C1 segment of cervical spinal cord (tissue), 14 donors: ENCODE data around the gene KDM7A.
A peak's percentile ranks its signal among the peaks of the same experiment; 100 is the strongest.
"Not testable (repeated sequence)": the region's sequence is repeated elsewhere in the genome, so short reads cannot be mapped to it uniquely, and the experiment has no call there.

ENCODE experiments used
- DNase-seq, 14 donors: peaks; one replicate each; lab custom pipeline; 2025; lab: John Stamatoyannopoulos, UW

Gene KDM7A

DNA sequence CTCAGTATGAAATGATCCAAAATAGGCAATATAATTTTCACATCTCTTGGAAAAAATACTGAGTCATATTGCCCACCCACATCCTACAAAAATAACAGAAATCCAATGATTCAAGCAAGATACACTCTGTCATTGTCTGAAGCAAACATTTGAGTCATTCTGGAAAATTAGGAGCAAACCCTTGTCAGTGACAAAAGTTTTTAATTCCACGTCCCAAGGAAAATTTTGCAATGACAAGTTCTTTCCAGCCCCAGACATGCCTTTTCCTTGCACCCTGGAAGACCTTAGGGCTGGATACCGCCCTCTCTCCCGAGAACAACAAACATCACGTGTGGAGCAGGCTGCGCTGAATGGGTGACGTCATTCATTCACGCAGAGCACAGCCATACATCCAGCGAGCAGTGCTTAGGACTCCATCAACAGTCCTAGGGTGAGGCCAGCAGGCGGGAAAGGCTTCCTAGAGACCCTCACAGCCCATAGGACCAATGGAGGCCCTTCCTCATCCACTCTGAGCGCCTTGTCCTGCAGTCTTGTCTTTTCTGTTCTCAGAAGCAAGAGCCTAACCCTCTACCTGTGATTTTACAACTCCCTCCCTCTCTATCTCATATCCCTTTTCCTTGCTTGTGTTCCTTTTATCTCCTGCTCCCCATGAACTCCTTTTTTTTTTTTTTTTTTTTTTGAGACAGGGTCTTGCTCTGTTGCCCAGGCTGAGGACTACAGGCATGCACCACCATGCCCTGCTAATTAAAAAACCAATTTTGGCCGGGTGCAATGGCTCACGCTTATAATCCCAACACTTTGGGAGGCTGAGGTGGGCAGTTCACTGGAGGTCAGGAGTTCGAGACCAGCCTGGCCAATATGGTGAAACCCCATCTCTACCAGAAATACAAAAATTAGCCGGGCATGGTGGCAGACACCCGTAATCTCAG, 23.5 kb upstream of the KDM7A start:
- no peak for DNase-seq

DNA sequence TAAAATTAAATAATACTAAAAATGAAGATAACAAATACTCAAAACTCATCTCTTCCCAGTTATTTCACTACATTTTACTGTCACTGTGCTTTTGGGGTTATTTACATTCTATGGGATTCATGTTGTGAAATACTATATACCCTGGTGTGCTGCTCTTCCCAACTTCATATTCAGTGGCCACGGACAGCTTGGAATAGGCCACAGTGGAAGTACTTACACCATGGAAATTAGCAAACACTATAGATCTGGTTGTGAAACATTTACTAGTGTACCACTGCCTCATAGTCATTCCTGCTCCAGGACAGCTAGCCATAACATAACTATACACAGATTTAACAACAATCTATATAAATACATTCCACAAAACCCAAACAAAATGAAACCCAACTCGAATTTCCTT, 21.2 kb upstream of the KDM7A start:
- DNase-seq, result no peak

DNA sequence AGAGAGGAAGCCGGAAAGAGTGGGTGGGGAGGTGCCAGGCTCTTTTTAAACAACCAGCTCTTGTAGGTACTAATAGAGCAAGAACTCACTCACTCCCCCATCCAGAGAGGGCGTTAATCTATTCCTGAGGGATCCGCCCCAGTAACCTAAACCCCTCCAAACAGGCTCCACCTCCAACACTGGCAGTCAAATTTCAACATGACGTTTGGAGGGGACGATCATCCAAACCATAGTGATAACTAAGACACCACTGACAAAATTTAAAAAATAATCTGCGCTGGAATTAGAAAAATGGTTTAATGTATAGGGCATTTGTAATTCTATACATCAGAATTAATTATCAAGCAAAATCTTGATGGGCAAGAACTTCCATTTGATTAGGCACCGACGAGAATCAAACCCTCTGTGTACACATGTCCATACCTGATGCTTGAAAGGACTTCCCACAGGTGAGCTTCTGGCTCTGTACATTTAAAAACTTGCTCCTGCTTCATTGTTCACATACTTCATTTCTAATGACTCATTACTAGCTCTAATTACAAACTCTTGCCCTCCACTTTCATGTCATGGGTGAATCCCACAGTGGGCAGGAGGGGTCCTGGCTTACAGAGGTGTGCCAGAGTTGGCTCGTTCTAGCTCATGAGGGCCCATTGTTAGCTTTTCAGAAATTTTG, 20.6 kb upstream of the KDM7A start:
- no peak for DNase-seq

DNA sequence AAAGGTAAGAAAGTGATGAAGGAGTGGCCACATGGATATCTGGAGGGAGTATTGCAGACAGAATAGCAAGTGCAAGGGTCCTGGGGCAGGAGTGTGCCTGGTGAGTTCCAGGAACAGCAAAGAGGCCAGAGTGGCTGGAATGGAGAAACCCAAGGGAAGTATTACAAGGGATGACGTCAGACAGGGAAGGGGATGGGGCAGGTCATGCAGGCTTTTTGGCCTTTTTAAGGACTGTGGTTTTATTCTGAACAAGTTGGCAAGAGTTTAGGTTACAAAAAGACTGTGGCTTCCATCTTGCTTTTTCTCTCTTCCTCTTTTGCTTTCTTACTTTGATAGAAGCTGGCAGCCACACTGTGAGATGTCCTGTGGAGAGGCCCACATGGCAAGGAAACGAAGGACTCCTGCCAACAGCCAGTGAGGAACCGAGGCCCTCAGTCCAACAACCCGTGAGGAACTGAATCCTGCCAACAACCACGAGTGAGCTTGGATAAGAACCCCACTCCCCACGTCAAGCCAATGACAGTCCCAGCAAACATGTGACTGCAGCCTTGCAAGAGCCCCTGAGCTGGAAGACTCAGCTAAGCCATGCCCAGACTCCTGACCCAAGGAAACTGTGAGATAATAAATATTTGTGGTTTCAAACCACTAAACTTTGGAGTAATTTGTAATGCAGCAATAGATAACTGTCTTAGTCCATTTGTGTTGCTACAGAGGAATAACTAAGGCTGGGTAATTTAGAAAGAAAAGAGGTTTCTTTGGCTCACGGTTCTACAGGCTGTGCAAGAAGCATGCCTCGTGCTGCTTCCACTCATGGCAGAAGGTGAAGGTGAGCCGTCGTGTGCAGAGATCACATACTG, 19.8 kb upstream of the KDM7A start:
- peak in 1 of 14 donors; percentile 1 for DNase-seq

DNA sequence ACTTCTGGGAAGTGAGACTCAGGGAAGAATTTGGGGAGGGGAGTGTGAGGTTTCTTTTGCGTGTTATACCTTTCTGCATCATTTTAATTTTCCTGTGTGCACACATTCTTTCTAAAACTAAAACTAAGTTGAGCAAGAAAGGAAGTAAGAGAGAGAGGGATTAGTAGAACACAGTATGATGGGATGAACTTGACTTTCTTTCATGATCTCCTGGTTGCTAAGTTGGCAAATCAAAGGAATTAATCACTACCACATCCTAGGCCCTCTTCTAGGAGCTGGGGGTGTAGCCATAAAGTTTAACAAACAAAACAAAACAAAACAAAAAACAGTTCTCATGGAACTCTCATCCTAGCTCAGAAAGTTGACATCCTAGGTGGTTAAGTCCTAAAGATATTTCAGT, 19.1 kb upstream of the KDM7A start:
- DNase-seq, result no peak

DNA sequence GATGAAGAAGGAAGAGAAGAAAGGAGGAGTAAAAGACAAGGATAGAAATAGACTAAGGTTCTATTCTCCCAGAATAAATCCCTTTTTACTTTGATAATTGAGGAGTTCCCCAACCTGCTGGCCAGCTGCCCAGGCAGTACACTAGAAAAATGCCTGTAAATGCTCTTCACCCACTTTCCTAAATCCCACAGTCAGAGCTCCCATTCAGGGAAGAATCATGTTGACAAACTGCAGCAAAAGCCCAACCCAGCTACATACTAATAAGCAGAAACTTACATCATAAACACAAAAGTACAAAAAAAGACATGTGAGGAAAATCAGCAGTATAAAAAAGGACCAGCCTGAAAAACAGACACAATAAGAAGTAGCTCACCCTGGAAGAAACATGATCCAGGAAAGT, 15.8 kb upstream of the KDM7A start:
- DNase-seq, result no peak

DNA sequence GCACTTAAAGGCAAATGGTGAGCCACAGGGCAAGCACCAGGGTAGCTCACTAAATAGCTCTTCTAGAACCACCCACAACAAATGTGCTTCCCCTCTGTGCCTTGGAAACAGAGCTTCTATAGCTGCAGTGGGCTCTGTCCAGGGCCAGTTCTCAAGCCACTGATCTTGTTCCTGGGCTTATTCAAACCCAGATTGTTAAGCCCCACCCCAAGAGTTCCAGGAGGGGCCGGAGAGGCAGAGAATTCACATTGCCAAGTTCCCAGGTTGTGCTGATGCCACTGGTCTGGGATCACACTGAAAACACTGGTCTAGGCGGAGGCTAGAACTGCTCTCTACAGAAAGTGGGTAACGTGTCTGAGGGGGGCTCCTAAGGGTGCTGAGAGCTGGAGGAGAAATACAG, 15.4 kb upstream of the KDM7A start:
- no peak for DNase-seq

DNA sequence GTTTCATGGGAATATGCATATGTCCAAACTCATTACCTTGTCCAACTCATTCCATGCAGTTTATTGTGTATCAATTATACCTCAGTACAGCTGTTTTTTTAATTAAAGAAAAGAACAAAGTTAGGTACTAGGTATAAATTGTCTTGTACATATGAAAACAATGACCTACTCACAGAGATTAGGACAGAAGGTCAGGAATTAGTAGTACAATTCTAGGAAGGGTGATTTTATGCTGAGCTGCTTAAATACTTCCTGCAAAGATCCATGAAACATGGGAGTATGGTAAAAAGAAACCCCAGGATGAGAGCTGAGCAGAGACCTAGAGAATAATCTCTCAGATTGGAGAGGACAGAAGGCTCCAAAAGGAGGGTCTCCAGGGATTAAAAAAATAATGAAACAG, 13.8 kb upstream of the KDM7A start:
- DNase-seq, result no peak

DNA sequence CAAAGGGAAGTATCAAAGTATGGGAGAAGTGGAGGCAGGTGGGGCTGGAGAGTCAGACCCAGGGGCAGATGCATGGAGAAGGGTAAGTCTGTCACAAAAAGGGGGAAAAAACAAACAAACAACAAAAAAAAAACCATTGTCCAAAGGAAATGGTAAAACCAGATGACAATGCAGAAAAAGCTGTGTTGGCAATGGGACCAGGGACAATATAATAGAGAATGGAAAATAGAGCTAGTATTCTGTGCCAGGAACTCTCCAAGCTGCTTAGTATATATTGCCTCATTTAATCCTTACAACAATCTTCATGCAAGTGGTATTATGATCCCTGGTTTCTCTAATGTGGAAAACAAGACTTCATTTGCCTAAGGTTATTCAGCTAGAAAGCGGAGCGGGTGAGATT, 13.1 kb upstream of the KDM7A start:
- no peak for DNase-seq

DNA sequence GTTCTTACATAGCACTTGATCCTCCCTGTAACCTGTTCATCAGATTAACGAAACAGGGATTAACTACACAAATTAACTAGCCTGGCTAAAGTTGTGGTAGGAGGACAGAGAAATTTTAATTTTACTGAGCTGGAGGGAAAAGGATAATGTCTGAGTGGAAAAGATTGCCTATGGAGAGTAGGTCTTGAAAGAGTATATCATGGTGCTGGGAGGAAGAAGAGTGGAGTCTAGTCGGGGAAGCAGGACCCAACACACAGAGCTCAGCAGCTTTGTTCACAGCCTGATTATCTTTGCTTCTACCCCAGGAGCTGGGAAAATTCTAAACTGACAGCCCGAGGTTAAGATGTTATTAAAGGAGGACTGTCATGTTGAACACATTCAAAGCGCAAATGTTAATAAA, 6.1 kb upstream of the KDM7A start:
- DNase-seq, result no peak

DNA sequence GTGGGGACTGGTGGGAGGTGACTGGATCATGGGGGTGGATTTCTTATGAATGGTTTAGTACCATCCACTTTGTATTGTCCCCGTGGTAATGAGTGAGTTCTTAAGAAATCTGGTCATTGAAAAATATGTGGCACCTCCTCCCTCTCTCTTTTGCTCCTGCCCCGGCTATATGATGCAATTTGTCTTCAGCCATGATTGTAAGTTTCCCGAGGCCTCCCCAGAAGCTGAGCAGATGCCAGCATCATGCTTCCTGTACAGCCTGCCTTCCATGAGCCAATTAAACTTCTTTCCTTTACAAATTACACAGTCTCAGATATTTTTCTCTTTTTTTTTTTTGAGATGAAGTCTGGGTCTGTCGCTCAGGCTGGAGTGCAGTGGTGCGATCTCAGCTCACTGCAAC, 2.6 kb upstream of the KDM7A start:
- DNase-seq, result no peak

DNA sequence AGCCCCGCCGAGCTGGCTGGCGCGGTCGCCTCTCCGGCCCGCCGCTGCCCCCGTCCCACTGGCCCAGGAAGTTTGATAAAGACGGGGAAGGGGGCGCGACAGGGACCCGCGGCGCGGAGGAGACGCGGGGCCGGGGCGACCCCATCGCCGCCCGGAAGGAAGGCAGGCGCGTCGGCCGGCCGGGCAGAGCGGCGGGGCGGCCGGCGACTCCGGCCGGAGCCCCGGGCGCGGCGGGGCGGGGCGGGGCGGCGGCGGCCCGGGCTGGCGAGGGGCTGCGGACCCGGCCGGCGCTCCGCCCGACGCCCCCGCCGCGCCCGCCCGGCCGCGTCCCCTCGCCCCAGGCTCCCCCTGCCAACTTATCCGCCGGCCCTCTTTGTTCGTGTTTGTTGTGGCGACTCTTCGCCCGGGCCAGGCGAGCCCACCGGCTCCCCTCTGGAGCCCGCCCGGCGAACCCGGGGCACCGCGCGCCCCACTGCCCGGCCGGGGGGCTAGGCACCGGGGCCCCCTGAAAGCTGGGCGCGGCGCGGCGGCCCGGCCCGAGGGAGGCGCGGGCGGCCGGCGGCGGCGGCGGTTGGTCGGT, 571 bp downstream of the KDM7A start:
- DNase-seq, result peak in 2 of 14 donors; percentile 39 to 73

DNA sequence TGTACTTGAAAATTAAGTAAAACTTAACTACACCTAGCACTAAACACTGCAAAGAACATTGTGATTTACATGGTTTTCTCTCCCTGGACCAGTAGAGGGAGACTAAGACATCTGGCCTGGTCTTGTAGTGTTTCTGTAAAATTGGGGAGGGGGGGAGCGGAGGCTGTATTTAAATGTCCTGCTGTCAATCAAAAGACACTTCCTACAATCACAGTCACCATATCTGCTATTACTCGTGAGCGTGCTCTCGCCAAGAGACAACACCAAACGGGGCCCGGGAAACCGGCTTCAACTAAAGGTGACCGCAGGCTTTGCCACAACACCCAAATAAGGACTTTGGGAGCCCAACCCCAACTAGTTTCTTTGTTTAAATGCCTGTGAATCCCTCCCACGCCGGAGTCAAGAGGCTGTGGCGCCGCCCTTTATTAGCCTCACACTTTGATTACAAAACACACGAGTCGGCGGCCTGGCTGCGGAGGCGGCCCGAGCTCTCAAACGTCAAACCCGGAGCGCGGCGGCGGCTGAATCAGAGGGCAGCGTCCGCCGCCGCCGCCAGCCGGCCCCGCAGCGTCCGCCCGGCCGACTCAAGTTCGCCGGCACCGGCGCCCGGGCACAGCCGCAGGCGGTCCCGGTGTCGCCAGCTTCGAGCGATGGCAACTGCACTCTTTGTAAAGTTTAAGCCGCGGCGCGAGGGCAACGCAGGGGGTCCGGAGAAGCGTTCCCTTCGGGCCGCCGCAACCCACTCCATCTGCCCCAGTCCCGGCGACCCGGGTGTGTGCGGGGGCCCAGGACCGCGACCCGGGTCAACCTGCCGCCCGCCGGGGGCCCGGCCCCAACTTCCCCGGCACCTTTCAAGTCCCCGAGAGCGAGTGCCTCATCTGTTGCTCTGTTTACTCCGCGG, 1.3 kb downstream of the KDM7A start:
- peak; percentile 14 to 84 (median 77) for DNase-seq

DNA sequence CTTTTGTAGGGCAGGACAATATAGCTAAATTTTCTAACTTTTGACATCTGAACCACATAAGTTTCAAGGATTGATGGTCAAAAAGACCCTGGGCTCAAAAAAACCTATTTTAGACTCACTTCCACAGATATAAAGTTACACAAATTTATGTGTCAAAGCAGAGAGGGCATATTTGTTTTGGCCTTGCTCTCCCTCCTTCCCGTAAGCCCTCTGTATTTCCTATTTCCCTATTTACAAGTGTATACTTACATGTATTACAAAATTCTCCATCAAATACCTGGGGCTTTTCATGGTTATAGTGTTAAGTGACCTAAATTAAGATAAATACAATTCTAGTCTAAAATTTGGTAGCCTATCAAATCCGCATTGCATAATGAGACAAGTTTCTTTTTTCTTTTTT, 2.6 kb downstream of the KDM7A start:
- DNase-seq, result no peak

DNA sequence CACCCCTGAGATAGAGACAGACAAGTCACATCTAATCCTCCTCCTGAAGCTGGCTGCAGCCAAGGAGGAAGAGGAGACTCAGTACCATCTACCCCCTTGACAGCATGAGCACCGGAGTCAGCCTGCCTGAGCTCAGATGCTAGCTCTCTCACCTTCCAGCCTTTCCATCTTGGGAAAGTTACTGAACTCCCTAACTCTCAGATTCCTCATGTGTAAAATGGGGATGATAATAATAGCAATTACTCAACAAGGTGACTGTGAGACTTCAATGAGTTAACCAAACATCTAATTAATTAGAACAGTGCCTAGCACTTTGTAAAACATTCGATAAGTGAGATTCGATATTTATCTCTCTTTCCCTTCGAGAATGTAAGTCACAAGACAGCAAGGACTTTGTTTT, 6.4 kb downstream of the KDM7A start:
- no peak for DNase-seq

DNA sequence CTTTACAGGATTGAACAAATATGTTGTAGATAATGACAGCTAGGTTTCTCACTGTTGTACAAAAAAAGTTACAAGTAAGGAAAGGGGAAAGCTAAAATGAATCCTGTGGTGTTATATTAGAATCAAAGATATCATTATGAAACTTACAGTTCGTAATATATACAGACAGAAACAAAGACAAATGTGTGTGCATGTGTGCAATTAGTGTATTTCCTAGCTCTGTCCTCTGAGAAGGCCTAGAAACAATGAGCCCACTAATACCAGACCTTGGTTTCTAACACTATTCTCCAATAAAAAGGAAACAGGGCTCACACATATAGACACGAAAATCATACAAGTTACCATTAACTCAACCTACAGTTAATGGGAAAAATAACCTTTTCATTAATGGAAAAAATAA, 8.0 kb downstream of the KDM7A start:
- DNase-seq, result no peak

DNA sequence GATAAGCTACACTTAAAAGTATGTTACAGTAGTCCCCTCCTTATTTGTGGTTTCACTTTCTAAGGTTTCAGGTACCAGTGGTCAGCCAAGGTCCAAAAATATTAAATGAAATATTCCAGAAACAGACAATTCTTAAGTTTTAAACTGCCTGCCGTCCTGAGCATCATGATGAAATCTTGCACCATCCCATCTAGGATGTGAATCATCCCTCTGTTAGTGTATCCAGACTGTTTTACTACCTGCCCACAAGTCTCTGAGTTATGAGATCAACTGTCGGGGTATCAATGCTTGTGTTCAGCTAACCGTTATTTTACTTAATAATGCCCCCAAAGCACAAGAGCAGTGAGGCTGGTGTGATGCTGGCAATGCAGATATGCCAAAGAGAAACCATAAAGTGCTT, 11.4 kb downstream of the KDM7A start:
- no peak for DNase-seq

DNA sequence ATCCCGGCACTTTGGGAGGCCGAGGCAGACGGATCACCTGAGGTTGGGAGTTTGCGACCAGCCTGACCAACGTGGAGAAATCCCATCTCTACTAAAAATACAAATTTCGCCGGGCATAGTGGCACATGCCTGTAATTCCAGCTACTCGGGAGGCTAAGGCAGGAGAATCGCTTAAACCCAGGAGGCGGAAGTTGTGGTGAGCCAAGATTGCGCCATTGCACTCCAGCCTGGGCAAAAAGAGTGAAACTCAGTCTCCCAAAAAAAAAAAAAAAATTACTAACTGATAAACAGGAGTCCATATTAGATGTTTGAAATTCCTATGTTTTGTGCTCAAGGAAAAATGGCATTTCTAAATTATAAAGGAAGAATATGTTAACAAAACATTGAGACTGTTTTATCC, 14.7 kb downstream of the KDM7A start:
- DNase-seq, result not testable (repeated sequence)

DNA sequence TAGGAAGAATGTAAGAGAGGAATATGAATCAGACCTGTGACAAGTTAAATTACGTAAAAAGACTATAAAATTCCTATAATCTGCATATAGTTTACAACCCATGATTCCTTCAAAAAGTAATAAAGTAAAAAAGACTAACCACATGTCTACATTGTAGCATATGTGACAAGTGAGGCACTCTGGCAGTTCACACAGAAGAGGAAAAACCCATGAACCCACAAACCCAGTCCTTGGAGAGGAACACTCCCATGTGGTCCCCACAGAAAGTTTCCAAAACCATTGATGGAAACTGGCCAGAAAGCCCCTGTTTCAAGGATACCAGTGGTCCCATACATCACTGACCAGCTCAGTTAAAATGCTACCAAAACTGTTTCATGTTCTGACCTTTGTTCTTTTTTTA, 15.7 kb downstream of the KDM7A start:
- no peak for DNase-seq

DNA sequence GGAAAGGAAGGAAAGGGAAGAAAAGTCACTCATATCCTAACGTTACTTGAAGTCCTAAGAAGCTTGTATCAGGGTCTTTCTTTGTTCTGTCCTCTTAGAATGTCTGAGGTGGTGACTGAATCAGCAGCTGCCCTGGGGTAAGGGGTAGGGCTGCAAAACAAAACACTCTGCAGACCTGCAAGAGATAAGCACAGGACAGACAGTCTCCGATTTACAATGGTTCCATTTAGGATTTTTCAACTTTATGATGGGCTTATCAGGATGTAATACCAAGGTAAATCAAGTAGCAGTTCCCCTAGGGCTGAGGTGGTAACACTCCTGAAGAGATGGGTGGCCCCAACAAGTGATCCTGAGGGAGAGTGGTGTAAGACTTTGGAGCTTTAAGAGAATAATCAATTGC, 16.5 kb downstream of the KDM7A start:
- no peak for DNase-seq

DNA sequence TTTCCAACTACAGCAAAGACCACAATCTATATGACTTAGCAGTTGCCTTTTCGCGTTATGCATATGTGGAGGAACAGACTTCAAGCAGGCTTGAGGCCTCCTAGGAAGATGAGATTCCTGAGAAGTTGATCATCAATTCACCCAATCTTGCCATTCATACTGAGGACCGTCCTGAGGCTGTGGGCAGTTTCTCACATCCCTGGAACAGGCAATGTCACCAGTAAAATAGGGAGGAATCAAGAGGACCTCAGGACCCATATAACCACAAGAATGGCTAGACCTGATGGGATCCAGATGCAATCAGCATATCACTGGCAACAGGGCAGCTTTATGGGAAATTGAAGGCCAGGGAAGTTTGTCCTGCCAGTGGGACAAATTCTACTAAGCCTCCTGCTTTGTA, 17.3 kb downstream of the KDM7A start:
- no peak for DNase-seq
